ENCODE measurements around the gene MDGA2.

The MDGA2 gene

GRCh38 chr14:47536341-47536740 is 139.1 kb downstream of the MDGA2 start:
- no peak overlapping the region for H3K9ac ChIP-seq
- no peaks in the 10 kb centered on the region for H3K36me3 ChIP-seq
- H3K4me3 ChIP-seq, result no peak overlapping the region
- H3K4me2 ChIP-seq, result peak overlapping the region in 7 of 11 experiments; percentile 4 to 48 (median 32); a peak in 7 of 22 replicates
- TF ChIP-seq Cebpa-rat (IDR thresholded peaks at IDR 0.05), result no peak
- H3K4me1 ChIP-seq, result peaks cover 6 to 13% (median 10%) of the 10 kb centered on the region in 10 experiments; a peak in 12 of 20 replicates
- no peaks in the 10 kb centered on the region for H3K27me3 ChIP-seq
- H4K20me1 ChIP-seq, result no peaks in the 10 kb centered on the region
- peaks cover 0 to 7% (median under 1%) of the 10 kb centered on the region in 11 experiments; a peak in 6 of 22 replicates for H3K9me3 ChIP-seq (replicated peaks in 1 of 11)
- H3K27ac ChIP-seq, result no peak overlapping the region

- H3K27me3 ChIP-seq, result no peaks in the 10 kb centered on the region
- H3K27ac ChIP-seq, result no peak overlapping the region
- H3K9me3 ChIP-seq (replicated peaks in 1 of 11), result peaks cover 11 to 21% (median 18%) of the 10 kb centered on the region in 11 experiments
- H3K4me2 ChIP-seq, result peak overlapping the region in 1 of 11 experiments; percentile 7; a peak in 2 of 22 replicates
- no peak overlapping the region for H3K9ac ChIP-seq
- H3K36me3 ChIP-seq, result no peaks in the 10 kb centered on the region
- no peak overlapping the region for H3K4me3 ChIP-seq
- TF ChIP-seq Cebpa-rat (IDR thresholded peaks at IDR 0.05), result no peak
- no peaks in the 10 kb centered on the region for H4K20me1 ChIP-seq
- H3K4me1 ChIP-seq, result peaks cover 0 to 10% (median 0%) of the 10 kb centered on the region in 10 experiments; a peak in 2 of 20 replicates
These were observed 148.7 kb downstream of the MDGA2 start for GRCh38 chr14:47526591-47527244.

- no peak overlapping the region for H3K4me2 ChIP-seq
- no peak for TF ChIP-seq Cebpa-rat (IDR thresholded peaks at IDR 0.05)
These were observed 150.9 kb downstream of the MDGA2 start for GRCh38 chr14:47524524-47524923.

GRCh38 chr14:47520382-47520781 is 155.0 kb downstream of the MDGA2 start:
- no peaks in the 10 kb centered on the region for H3K27me3 ChIP-seq
- no peak overlapping the region for H3K27ac ChIP-seq
- no peak overlapping the region for H3K4me2 ChIP-seq
- no peaks in the 10 kb centered on the region for H3K36me3 ChIP-seq
- no peaks in the 10 kb centered on the region for H3K9me3 ChIP-seq (replicated peaks in 1 of 11)
- H3K4me3 ChIP-seq, result no peak overlapping the region
- H3K4me1 ChIP-seq, result peaks cover 0 to 10% (median 7%) of the 10 kb centered on the region in 10 experiments; a peak in 8 of 20 replicates
- no peaks in the 10 kb centered on the region for H4K20me1 ChIP-seq
- TF ChIP-seq Cebpa-rat (IDR thresholded peaks at IDR 0.05), result no peak
- H3K9ac ChIP-seq, result no peak overlapping the region

More at GRCh38 chr14:47524524-47524923, 150.9 kb downstream of the MDGA2 start:
- no peaks in the 10 kb centered on the region for H3K27me3 ChIP-seq
- no peak overlapping the region for H3K27ac ChIP-seq
- H3K4me3 ChIP-seq, result no peak overlapping the region
- H3K9ac ChIP-seq, result no peak overlapping the region
- H4K20me1 ChIP-seq, result no peaks in the 10 kb centered on the region
- H3K9me3 ChIP-seq (replicated peaks in 1 of 11), result peaks cover 0 to 1% (median under 1%) of the 10 kb centered on the region in 11 experiments; a peak in 13 of 22 replicates
- peaks cover 0 to 10% (median 0%) of the 10 kb centered on the region in 10 experiments; a peak in 2 of 20 replicates for H3K4me1 ChIP-seq
- no peaks in the 10 kb centered on the region for H3K36me3 ChIP-seq

- Histone ChIP-seq H3K4me3 (no peak overlapping the region), H4K20me1 (no peaks in the 10 kb centered on the region)
These were observed 163.6 kb downstream of the MDGA2 start for GRCh38 chr14:47511829-47512228.

GRCh38 chr14:47509957-47510356 is 165.4 kb downstream of the MDGA2 start:
- H3K4me3 ChIP-seq, result no peak overlapping the region
- H3K9me3 ChIP-seq (replicated peaks in 1 of 11), result no peaks in the 10 kb centered on the region
- H3K4me2 ChIP-seq, result no peak overlapping the region
- H3K4me1 ChIP-seq, result peaks cover 0 to 1% (median 0%) of the 10 kb centered on the region in 10 experiments; a peak in 3 of 20 replicates
- no peak overlapping the region for H3K27ac ChIP-seq
- no peaks in the 10 kb centered on the region for H3K27me3 ChIP-seq
- H3K36me3 ChIP-seq, result no peaks in the 10 kb centered on the region
- H4K20me1 ChIP-seq, result no peaks in the 10 kb centered on the region
- no peak overlapping the region for H3K9ac ChIP-seq
- TF ChIP-seq Cebpa-rat (IDR thresholded peaks at IDR 0.05), result no peak

More at GRCh38 chr14:47511829-47512228, 163.6 kb downstream of the MDGA2 start:
- Histone ChIP-seq H3K27ac (no peak overlapping the region), H3K4me2 (no peak overlapping the region), H3K9me3 (replicated peaks in 1 of 11) (no peaks in the 10 kb centered on the region), H3K4me1 (peaks cover 0 to 15% (median 11%) of the 10 kb centered on the region in 10 experiments; a peak in 8 of 20 replicates), H3K9ac (no peak overlapping the region), H3K27me3 (no peaks in the 10 kb centered on the region), H3K36me3 (no peaks in the 10 kb centered on the region)
- no peak for TF ChIP-seq Cebpa-rat (IDR thresholded peaks at IDR 0.05)

- no peaks in the 10 kb centered on the region for H4K20me1 ChIP-seq
- H3K27ac ChIP-seq, result no peak overlapping the region
- H3K4me2 ChIP-seq, result no peak overlapping the region
- no peaks in the 10 kb centered on the region for H3K9me3 ChIP-seq (replicated peaks in 1 of 11)
- H3K27me3 ChIP-seq, result no peaks in the 10 kb centered on the region
- H3K36me3 ChIP-seq, result no peaks in the 10 kb centered on the region
- no peak overlapping the region for H3K9ac ChIP-seq
- no peak overlapping the region for H3K4me3 ChIP-seq
- H3K4me1 ChIP-seq, result no peaks in the 10 kb centered on the region
- TF ChIP-seq Cebpa-rat (IDR thresholded peaks at IDR 0.05), result no peak
These were observed 167.5 kb downstream of the MDGA2 start for GRCh38 chr14:47507861-47508260.

GRCh38 chr14:47500369-47500768 is 175.0 kb downstream of the MDGA2 start:
- Histone ChIP-seq H3K27ac (no peak overlapping the region), H3K4me2 (no peak overlapping the region), H3K27me3 (no peaks in the 10 kb centered on the region), H3K9ac (no peak overlapping the region), H3K4me3 (no peak overlapping the region), H4K20me1 (no peaks in the 10 kb centered on the region), H3K9me3 (replicated peaks in 1 of 11) (peaks cover 0 to 7% (median 0%) of the 10 kb centered on the region in 11 experiments; a peak in 8 of 22 replicates), H3K4me1 (no peaks in the 10 kb centered on the region), H3K36me3 (no peaks in the 10 kb centered on the region)
- no peak for TF ChIP-seq Cebpa-rat (IDR thresholded peaks at IDR 0.05)

GRCh38 chr14:47490766-47491165 is 184.6 kb downstream of the MDGA2 start:
- H3K27ac ChIP-seq, result no peak overlapping the region
- no peak overlapping the region for H3K4me2 ChIP-seq
- no peak overlapping the region for H3K4me3 ChIP-seq
- H3K9ac ChIP-seq, result no peak overlapping the region
- H3K27me3 ChIP-seq, result no peaks in the 10 kb centered on the region
- no peaks in the 10 kb centered on the region for H3K4me1 ChIP-seq
- no peak for TF ChIP-seq Cebpa-rat (IDR thresholded peaks at IDR 0.05)
- no peaks in the 10 kb centered on the region for H4K20me1 ChIP-seq
- peaks cover 0 to 2% (median 0%) of the 10 kb centered on the region in 11 experiments; a peak in 1 of 22 replicates for H3K36me3 ChIP-seq
- H3K9me3 ChIP-seq (replicated peaks in 1 of 11), result peaks cover 11 to 23% (median 17%) of the 10 kb centered on the region in 11 experiments; a peak in 20 of 22 replicates
